ENCODE results near the gene PACSIN3. TPM values are rescaled to one million over a fixed set of nuclear protein-coding genes. Genes with fewer than 3 reads are reported as not detected.
"Not testable (repeated sequence)": the region's sequence is repeated elsewhere in the genome, so short reads cannot be mapped to it uniquely, and the experiment has no call there.

Gene PACSIN3
- total RNA-seq, 1 experiment from 2014 or later: 19.6 TPM

DNA sequence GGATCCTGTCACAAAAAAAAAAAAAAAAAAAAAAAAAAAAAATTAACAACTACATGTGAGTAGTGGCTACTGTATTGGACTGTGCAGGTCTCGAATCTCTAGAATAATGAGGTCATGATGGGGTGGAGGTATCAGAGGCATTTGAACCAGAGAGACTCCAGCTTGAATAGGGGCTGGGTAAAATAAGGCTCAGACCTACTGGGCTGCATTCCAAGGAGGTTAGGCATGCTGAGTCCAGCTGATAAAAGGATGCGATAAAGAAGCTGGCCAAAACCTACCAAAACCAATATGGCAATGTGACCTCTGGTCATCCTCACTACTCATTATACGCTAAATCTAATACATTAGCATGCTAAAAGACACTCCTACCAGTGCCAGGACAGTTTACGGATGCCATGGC is 5.9 kb upstream of the PACSIN3 start:
- DNase-seq (ENCODE audit: low read depth): no peak

DNA sequence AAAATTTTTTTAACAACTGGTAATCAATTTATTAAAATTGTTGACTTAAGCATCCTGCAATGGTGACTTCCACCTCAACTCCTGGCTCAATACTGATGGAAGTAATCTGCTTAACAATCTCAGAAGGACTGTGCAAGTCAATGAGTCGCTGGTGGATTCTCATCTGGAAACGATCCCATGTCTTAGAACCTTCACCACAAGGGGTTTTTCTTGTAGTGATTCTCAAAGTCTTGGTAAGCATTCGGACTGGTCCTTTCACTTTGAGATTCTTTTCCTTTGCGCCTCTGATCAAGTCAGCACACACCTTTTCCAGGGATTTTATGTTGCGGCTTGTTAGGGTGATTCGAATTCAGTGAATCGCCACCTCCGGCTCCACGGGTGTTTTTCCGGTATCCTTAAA is 4.9 kb upstream of the PACSIN3 start:
- DNase-seq (ENCODE audit: low read depth): not testable (repeated sequence)

DNA sequence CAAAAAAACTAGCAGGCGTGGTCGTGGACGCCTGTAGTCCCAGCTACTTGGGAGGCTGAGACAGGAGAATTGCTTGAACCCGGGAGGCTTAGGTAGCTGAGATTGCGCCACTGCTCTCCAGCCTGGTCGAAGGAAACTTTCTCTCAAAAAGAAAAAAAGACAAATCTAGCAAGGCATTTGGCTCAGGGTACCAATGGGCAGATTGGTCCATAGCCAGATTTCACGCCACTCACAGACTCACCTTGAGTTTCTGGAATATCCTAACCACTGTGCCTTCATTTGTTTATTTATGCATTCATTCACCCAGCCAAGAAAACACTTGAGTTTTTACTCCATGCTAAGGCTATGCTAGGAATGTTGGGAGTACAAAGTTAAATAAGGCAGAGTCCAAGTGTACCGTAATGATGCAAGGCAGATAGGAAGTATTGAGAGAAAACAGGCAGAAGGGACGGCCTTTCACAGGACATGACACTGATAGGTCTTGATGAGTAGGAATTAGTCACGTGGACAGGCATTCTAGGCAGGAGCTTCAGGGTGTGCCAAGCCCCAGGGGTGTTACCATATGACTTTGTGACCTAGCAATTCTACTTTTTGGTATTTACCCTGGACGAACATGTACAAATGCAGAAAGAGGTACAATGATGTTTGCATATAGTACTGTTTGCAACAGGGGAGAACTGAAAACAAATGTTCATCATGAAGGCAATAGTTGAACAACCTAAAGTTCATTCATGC is 3.0 kb upstream of the PACSIN3 start:
- peak; percentile 66 for DNase-seq (ENCODE audit: low read depth)

DNA sequence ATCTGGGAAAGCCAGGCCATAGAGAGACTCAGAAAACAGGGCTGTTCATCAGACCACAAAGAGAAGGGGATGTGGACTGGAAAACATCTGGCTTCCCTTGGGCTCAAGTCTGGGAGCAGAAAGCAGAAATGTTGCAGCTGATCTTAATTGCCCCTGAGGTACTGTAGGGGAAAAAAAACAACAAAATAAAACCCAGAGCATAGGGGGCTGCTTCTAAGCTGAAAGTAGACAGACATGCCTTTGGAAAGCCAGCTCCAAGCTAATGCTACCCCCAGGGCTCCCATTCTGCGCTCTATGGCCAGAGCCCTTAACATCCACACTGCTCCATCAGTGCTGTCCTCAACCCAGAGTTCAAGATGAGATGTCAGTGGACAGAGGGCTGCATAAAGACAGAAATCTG is 2.0 kb upstream of the PACSIN3 start:
- DNase-seq (ENCODE audit: low read depth): no peak

DNA sequence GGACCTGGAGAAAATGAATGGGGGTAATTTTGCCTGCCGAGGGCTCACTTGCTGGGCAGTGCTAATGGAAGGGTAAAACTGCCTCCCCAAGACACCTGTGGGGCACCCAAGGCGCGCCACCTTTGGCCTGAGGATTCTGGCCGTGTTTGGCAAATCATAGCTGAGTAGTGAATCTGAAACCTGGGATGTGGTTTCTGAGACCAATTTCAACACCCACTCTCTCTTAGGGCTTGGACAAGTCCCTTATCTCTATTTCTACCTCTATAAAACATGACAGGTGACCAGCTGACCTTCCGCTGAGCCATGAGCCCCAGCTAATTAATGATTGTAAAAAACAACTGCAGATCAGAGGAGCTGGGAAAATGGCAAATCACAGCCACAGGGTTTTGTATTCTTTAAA is 1.5 kb upstream of the PACSIN3 start:
- DNase-seq (ENCODE audit: low read depth): no peak

DNA sequence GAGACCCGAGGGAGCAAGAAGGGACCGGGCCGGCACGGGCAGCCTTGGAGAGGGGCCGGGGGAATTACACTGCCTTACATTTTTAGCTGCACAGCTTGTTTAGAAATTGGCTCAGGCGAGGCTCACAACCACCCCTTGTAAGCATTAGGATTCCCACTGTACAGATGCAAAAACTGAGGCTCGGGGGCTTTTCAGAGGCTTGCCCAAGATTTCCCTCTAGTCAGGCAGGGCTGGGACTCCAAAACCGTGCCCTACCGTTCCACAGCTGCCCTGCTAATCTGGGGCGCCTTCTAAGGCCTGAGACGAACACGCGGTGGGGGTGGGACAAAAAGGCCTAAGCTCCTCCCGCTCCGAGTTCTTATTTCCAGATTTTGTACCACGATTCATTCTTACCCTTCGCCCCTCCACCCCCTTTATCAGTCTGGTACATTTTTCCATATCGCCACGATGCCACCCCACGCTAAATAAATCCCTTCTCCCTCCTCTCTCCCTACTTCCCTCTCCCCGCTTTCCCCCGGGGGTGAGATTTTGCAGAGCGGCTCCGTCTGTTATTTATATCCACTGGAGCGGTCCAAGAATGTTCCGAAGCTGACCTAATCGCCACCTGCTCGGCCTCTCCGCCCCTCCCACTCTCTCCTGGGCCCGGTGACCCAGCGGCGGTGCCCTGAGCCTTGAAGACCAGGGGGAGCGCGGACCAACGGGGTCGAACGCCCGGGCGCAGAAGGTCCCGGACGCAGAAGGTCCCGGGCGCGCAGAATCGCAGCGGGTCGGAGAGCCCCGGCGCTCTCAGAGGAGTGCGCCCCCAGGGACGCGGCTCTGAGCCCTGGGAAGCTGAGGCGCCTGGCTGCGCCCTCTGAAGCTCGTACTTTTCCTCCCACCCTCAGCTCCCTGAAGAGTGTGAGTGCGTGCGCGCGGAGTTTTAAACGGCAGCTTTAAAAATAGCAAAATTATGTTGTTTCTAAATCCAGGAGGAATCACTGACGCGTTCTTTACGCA is 764 bp upstream of the PACSIN3 start:
- peak; percentile 52 for DNase-seq (ENCODE audit: low read depth)

DNA sequence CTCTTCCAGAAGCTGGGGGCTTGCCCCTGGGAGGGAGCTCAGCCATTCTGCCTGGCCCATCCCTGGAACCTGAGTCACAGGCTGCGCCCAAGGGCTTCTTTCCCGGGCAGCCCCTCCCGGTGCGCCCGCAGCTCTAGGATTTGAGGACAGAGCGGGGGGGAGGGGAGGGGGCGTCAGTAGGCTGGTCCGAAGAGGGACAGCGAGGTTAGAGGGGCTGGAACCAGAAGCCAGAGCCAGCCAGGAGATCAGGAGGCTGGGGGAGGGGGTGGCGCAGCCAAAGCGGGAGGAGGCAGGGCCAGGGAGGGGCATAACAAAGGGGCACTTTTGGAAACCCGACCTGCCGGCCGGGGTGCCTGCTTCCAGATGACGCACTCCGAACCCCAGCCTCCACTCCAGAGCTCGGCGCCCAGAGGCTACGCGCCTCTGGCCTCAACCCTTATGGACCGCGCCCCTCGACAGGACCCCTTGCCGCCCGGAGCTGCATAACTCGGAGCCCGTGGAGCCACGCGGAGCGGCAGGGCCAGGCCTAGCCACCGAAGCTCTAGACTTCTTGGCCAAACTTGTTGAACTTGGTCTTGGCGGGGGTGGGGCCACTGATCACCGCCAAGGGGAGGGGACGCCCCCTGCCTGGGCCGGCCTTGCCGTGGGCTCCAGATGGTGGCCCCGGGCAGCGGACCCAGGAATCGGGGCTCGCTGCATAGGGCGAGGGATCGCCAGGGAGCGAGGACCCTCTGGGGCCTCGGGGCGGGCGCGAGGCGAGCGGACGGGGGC is 744 bp downstream of the PACSIN3 start:
- DNase-seq (ENCODE audit: low read depth): no peak

DNA sequence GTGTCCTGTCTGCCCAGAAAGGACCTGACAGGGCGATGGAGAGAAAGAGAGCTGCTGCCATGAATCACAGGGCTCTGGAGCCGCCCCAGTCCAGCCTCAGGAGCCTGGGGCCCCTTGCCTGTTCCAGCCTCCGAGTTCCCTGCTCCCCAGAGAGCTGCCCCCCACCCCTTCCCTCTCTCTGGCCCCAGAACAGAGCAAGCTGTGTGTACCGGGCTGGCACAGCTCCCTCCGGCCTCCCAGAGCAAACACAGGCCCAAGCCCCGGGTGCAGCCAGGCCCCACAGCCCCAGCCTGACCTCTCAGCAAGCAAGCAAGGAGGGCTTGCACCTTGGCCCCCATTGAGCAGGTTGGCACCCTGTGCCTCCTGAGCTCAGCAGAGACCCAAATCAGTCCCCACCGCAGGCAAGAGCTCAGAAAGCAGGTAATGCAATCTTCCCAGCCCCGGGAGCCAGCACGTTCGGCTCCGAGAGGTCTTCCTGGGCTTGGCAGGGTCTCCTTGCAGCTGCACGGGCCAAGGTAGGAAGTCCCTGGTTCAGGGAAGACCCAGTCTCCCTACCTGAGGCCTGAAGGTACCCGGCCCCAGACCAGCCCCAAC is 1.4 kb downstream of the PACSIN3 start:
- DNase-seq (ENCODE audit: low read depth): no peak

DNA sequence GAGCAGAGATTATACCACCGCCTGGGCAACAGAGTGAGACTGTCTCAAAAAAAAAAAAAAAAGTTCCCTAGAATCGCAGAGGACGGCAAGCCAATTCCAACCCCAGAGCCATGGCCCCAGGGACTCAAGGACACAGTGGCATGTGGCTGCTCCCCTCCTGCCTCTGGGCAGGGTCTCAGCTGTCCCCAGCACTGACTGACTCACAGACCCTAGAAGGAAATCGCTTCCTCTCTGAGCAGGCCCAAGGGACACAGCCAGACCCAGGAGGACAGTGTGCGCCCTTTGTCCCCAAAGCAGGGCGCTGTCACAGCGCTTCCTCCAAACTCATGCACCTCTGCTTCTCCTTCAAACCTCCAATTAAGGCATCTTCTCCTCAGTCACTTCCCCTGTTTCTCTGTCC is 2.3 kb downstream of the PACSIN3 start:
- DNase-seq (ENCODE audit: low read depth): no peak

DNA sequence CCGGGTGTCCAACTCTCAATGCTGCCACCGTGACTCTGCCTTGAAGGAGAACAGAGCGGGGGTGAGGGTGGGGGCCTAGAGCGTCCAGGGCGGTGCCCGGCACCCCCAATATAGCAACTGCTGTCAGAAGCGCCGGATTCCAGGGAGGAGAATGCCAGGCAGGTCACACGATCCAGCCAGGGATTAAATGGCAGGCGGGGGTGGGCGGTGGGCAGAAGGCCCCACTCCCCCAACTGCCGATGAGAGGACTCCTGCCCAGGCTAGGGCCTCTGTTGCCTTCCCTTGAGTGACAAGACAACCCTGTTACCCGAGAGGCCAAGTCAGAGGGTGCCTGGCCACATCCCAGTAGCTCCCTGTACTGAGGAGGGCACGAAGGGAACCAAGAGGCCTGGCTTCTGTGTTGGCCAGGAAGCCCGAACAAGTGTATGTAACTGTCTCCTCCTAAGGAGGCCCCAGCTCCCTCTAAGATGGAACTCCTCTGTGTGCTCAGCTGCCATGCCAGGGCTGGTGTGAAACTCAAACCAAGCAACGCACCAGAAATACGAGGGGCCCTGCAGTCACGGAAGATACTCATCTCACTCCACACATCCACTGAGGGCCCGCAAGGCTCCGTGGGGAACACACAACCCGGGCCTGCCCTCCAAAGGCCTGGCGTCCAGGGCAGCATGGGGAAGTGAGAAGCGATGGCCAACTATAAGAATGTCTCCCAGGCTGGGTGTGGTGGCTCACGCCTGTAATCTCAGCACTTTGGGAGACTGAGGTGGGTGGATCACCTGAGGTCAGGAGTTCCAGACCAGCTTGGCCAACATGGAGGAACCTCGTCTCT is 3.0 kb downstream of the PACSIN3 start:
- no peak for DNase-seq (ENCODE audit: low read depth)

DNA sequence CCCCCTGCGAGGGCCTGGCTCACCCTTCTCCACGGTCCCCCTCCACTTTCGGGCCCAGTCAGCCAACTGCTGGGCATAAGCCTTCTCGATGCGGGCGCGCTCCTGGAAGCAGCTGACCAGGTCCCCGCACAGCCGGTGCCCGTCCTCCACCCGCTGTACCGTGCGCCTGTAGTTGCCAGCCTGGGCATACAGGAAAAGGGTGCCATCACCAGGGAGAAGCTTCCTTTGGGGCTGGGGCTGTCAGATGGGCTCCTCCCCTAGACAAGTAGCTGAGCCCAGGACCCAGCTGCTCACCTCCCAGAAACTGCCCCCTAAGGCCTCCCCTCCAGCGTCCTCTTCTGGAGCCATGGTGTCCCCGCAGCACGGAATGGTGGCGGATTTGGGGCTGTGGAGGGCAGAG is 3.9 kb downstream of the PACSIN3 start:
- no peak for DNase-seq (ENCODE audit: low read depth)

DNA sequence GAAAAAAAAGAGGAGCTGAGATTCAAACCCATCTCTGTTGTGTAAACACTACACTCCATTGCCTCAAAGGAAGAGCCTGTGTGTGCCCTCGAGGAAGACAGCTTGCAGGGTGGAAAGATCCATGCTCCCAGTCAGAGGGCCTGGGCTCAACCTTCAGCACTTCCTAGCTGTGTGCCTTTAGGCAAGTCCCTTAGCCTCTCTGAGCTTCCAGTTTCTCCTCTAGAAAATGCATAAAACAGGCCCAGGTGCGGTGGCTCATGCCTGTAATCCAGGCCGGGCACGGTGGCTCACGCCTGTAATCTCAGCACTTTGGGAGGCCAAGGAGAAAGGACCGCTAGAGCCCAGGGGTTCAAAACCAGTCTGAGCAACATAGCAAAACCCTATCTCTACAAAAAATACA is 5.0 kb downstream of the PACSIN3 start:
- no peak for DNase-seq (ENCODE audit: low read depth)

DNA sequence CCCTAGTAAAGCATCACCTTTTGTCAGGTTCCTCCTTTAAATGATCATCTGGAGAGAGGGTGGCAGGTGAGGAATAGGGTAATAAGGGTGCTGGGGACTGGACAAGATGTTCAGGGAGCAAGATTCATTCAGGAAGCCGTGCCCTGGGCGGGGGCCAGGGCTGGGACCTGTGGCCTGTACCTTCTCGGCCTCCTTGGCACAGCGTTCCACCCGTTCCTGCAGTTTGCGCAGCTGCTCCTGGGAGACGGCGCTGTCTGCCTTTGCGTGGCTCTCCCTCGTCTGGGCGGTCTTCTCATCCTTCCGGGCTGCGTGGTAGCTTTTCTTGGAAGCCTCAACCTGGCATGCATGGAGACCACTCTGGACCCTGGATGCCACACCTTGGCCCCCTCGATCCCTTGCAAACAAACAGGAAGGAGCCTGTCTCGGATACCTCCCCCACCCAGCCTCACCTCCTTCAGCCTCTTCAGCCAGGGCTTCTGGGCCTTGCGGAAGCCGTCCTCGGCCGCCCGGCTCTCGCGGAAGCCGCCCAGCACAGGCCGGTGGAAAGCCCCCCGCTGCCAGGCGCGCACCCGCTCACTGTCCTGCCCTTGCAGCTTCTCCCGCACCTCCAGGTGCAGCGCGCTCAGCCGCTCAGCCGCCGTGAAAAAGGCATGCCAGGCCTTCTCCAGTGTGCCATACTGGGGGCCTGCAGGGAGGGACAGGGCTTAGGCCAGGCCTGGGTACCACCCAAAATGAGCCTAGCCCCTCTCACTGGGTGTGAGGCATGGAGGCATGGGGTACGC is 6.0 kb downstream of the PACSIN3 start:
- DNase-seq (ENCODE audit: low read depth): no peak

DNA sequence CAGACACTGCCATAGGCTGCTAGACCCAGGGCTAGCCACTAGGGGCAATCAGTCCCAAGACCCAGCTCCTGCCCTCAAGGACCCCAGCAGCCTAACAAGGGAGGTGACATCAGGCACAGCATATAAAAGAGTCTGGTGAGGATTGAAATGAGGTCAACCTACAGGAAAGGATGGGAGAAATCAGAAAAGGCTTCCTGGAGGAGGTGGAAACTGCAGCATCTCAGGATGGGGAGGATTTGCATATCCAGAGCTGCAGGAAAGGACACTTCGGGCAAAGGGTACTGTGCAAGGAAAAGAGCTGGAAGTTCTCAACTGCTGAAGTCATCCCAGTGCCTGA is 6.6 kb downstream of the PACSIN3 start:
- peak; percentile 35 for DNase-seq (ENCODE audit: low read depth)

DNA sequence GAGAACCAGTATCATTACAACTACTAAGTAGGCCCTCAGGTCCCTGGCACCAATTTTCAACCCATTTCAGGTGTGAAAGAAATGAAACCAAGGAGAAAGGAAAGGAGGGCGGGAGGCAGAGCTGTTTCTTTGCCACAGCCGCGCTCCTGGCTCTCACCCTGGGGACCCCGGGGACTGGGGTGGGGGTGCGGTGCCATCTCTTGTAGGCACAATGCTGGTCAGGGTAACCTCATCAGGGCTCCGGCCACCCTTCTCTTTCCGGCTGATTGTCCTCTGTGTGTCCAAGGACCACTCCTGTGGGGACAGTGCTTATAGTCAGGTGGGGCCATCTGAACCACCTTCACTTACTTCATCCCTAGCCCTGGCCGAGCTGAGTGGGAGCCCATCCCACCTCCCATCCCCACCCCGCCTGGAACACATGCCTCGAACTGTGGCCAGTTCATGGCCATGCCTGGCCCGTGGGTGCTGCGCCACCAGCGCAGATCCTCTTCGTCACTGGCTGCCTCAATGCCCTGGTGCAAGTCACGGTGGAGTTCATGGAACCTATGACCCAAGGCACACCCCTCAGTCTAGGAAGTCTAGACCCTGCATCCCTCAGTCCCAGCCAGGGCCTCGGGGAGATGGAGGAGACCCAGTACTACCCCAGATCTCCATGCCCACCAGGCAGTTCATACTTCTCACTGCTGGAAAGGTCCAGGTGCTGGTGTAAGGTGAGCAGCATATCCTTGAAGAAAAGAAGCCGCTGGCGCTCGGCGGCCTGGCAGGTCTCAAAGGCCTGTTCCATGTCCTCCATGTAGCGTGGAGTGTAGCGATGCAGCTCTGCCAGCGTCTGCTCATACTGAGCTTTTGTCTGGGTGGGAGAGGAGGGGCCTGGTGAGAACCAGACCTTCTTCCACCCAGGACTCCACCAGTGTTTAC is 7.2 kb downstream of the PACSIN3 start:
- no peak for DNase-seq (ENCODE audit: low read depth)

DNA sequence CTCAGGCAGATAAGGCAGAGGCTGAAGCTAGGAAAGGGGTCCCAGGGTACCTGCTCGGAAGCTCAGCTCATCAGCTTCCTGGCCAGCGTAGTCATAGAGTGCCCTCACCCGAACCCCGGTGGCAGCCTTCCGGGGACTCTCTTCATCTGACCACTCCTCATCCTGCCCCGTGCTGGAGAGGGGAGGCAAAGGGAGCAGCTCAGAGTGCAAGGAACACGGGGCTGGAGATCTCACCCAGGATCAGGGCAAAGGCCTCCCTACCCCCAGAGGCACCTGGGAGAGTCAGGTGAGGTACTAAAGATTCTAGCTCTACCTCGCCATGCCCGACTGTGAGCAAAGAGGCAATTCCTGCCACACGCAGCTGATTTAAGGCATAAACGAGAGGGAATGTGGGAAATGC is 7.9 kb downstream of the PACSIN3 start:
- no peak for DNase-seq (ENCODE audit: low read depth)

DNA sequence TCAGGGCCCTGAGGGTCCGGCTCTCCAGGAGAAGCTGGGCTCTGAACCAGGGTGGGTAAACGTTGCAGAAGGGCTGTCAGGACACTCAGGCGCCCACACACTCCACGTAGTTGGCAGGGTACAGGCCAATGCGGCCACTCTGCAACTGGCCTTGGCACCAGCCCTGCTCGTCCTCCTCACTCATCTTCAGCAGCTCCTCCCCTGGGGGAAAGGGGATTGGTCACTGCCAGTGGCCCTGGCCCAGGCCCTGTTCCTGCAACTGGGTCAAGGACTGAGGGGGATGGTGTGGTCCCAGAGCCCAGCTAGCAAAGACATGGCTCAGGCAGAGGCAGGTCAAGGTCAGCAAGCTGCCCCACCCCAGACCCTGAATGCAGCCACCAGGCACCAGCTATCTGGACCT is 8.4 kb downstream of the PACSIN3 start:
- no peak for DNase-seq (ENCODE audit: low read depth)

DNA sequence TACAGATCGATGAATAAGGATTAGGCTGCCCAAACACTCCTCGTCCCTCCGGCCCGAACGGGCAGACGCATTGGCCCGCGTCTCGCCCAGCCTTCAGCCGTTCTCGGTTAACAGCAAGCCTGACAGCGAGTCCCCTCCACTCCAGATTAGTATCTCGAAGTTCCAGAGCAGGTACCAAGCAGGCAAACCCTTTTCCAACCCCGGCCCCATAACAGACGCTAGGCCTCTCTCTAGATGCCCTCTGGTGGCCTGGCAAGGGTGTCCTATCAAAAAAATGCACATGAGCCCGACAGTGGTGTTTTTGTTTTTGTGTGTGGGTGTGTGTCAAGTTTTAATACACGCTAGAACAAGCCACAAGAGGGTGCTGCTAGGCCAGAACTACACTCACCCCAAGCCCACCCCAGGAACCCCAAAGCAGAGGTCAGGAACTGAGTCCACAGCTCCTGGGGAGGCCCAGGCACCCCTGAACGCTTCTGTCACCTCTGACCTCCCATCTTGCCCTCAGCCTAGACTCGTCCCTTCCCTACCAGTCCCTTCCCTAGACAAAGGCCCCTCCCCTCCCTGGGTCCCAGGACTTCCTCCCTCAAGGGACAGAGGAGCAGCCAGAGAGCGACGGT is 8.9 kb downstream of the PACSIN3 start:
- DNase-seq (ENCODE audit: low read depth): peak; percentile 87

Measured in LHCN-M2 (cell line).